Measurements from ENCODE around the gene TCTN3. TPM values are rescaled to one million over a fixed set of nuclear protein-coding genes. Genes with fewer than 3 reads are reported as not detected.
A peak's percentile ranks its signal among the peaks of the same experiment; 100 is the strongest.

TCTN3 gene
- total RNA-seq, 2 donors from 2014 or later = 27.7 to 44.9 TPM

- WGBS = 61% methylated on average over 6 of the region's 6 CpGs
- TF ChIP-seq POLR2AphosphoS5 (IDR thresholded peaks at IDR 0.05) (no peak), CTCF (IDR thresholded peaks at IDR 0.05) (no peak), POLR2A (IDR thresholded peaks at IDR 0.05) (no peak)
- intact Hi-C loops (cut with DNase I) = no loop called here
- H3K4me1 ChIP-seq (replicated peaks) = no peaks in the 10 kb centered on the region
- no peaks in the 10 kb centered on the region for H3K36me3 ChIP-seq
- no peak overlapping the region for H3K4me3 ChIP-seq
- DNase-seq (ENCODE audit: low spot score) = no peak
- H3K27ac ChIP-seq = no peak overlapping the region
- no peaks in the 10 kb centered on the region for H3K9me3 ChIP-seq
- H3K27me3 ChIP-seq (replicated peaks; ENCODE audit: insufficient read depth) = no peaks in the 10 kb centered on the region
Observed at GRCh38 chr10:95706573-95706972, 12.8 kb upstream of the TCTN3 start.

GRCh38 chr10:95698415-95698814, 4.7 kb upstream of the TCTN3 start:
- no peaks in the 10 kb centered on the region for H3K36me3 ChIP-seq
- H3K4me3 ChIP-seq = no peak overlapping the region
- H3K4me1 ChIP-seq (replicated peaks) = no peaks in the 10 kb centered on the region
- H3K27me3 ChIP-seq (replicated peaks; ENCODE audit: insufficient read depth) = no peaks in the 10 kb centered on the region
- no peak for DNase-seq (ENCODE audit: low spot score)
- WGBS = 70% methylated on average over 2 of the region's 2 CpGs
- intact Hi-C loops (cut with DNase I) = no loop called here
- H3K9me3 ChIP-seq = no peaks in the 10 kb centered on the region
- no peak overlapping the region for H3K27ac ChIP-seq
- no peak for TF ChIP-seq POLR2AphosphoS5 (IDR thresholded peaks at IDR 0.05)
- TF ChIP-seq POLR2A (IDR thresholded peaks at IDR 0.05) = no peak
- TF ChIP-seq CTCF (IDR thresholded peaks at IDR 0.05) = no peak

GRCh38 chr10:95697429-95697828, 3.7 kb upstream of the TCTN3 start:
- DNase-seq (ENCODE audit: low spot score) = no peak
- no peak for TF ChIP-seq CTCF (IDR thresholded peaks at IDR 0.05)
- intact Hi-C loops (cut with DNase I) = no loop called here
- H3K36me3 ChIP-seq = no peaks in the 10 kb centered on the region
- no peaks in the 10 kb centered on the region for H3K9me3 ChIP-seq
- H3K27ac ChIP-seq = no peak overlapping the region
- WGBS = 73% methylated on average over 3 of the region's 3 CpGs
- no peak overlapping the region for H3K4me3 ChIP-seq
- H3K4me1 ChIP-seq (replicated peaks) = no peaks in the 10 kb centered on the region
- H3K27me3 ChIP-seq (replicated peaks; ENCODE audit: insufficient read depth) = no peaks in the 10 kb centered on the region

- peaks cover 5% of the 10 kb centered on the region for H3K4me1 ChIP-seq (replicated peaks)
- no peaks in the 10 kb centered on the region for H3K27me3 ChIP-seq (replicated peaks; ENCODE audit: insufficient read depth)
- no peak for DNase-seq (ENCODE audit: low spot score)
- no peaks in the 10 kb centered on the region for H3K36me3 ChIP-seq
- H3K9me3 ChIP-seq = no peaks in the 10 kb centered on the region
- 94% methylated on average over 18 of the region's 18 CpGs for WGBS
- H3K4me3 ChIP-seq = no peak overlapping the region
- intact Hi-C loops (cut with DNase I) = loop anchor here (1.0 to 2.0 kb wide), 2 partner anchors 146 to 171 kb away; no protein-coding TSS in a partner anchor
- TF ChIP-seq CTCF (IDR thresholded peaks at IDR 0.05) (no peak), POLR2AphosphoS5 (IDR thresholded peaks at IDR 0.05) (no peak), POLR2A (IDR thresholded peaks at IDR 0.05) (no peak)
- H3K27ac ChIP-seq = no peak overlapping the region
Observed at GRCh38 chr10:95694665-95695064, 938 bp upstream of the TCTN3 start.

- Histone ChIP-seq H3K27me3 (replicated peaks; ENCODE audit: insufficient read depth) (no peaks in the 10 kb centered on the region), H3K4me1 (replicated peaks) (peaks cover 5% of the 10 kb centered on the region), H3K27ac (peak overlapping the region; percentile 63 to 80), H3K36me3 (no peaks in the 10 kb centered on the region), H3K9me3 (no peaks in the 10 kb centered on the region), H3K4me3 (peak overlapping the region; percentile 71 to 89)
- WGBS = 5% methylated on average over 15 of the region's 15 CpGs
- intact Hi-C loops (cut with DNase I) = no loop called here
- no peak for TF ChIP-seq POLR2A (IDR thresholded peaks at IDR 0.05)
- no peak for TF ChIP-seq POLR2AphosphoS5 (IDR thresholded peaks at IDR 0.05)
- TF ChIP-seq CTCF (IDR thresholded peaks at IDR 0.05) = no peak
- no peak for DNase-seq (ENCODE audit: low spot score)
Observed at GRCh38 chr10:95693071-95693667, 558 bp downstream of the TCTN3 start.

Measured in prostate gland (tissue), 2 donors.